ENCODE data around the gene PLXNA2. TPM values are rescaled to one million over a fixed set of nuclear protein-coding genes. Genes with fewer than 3 reads are reported as not detected.

The PLXNA2 gene
- polyA plus RNA-seq, 1 of the 3 experiments (the other 2 are of a cell fraction): 8.5 TPM

GRCh38 chr1:208200116-208200515 is 44.1 kb downstream of the PLXNA2 start (continued):
- TF ChIP-seq TAF1 (IDR thresholded peaks at IDR 0.05; ENCODE audit: borderline replicate concordance, low read depth, low read length): no peak

DNA sequence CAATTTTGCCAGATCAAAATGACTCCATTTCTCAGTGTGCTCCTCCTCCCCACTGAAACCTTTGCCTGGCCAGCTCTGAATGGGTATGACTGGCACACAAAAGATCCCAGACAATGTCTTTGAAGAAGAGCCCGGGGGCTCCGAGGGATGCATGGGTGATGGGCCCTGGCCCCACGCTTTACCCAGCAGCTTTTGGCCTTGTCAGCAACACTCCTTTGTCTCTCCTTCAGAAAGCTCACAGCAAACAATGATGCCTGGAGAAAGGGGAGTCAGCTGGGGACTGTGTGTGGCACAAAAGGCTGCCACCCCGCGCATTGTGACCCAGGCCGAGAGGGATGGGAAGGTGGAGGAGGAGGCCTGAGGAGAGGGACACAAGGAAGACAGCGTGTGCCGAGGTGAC is 45.9 kb downstream of the PLXNA2 start:
- DNase-seq: no peak
- CTCF ChIA-PET: interaction anchor here (2.0 to 3.5 kb wide), 2 partner anchors 18 to 176 kb away, joined by 5 to 13 read pairs; no protein-coding TSS in a partner anchor

GRCh38 chr1:208194944-208195343 is 49.2 kb downstream of the PLXNA2 start:
- Histone ChIP-seq H3K9me2 (no peaks in the 10 kb centered on the region), H3K79me2 (ENCODE audit: insufficient read depth) (peaks cover 63% of the 10 kb centered on the region), H3K9me3 (no peaks in the 10 kb centered on the region), H3K27ac (ENCODE audit: low read depth in 2 of 2, low read length in 1 of 2) (no peak overlapping the region), H3K4me3 (ENCODE audit: low read depth in 2 of 2, low read length in 1 of 2) (no peak overlapping the region), H3K27me3 (ENCODE audit: insufficient read depth) (no peaks in the 10 kb centered on the region), H2AFZ (ENCODE audit: low read depth) (no peak overlapping the region), H3K9ac (no peak overlapping the region), H3K4me1 (ENCODE audit: control insufficient read depth in 1 of 2, insufficient read depth in 2 of 2, low read depth in 1 of 2, low read length in 1 of 2) (0 out of 4 replicates have a peak, but pooled peaks cover 0 to under 1% of the 10 kb centered on the region in 2 experiments), H3K36me3 (replicated peaks in 1 of 2; ENCODE audit: control insufficient read depth in 1 of 2, insufficient read depth in 2 of 2, low read length in 1 of 2) (peaks cover 21 to 43% of the 10 kb centered on the region in 2 experiments), H3K4me2 (no peak overlapping the region), H4K20me1 (ENCODE audit: insufficient read depth) (no peaks in the 10 kb centered on the region), H3F3A (replicated peaks; ENCODE audit: insufficient read depth) (no peaks in the 10 kb centered on the region)
- no peak for DNase-seq
- TF ChIP-seq GATA2 (CRISPR knock-in tag; IDR thresholded peaks at IDR 0.05): no peak
- no peak for TF ChIP-seq TCF12 (IDR thresholded peaks at IDR 0.05)
- TF ChIP-seq, protein P1, sequence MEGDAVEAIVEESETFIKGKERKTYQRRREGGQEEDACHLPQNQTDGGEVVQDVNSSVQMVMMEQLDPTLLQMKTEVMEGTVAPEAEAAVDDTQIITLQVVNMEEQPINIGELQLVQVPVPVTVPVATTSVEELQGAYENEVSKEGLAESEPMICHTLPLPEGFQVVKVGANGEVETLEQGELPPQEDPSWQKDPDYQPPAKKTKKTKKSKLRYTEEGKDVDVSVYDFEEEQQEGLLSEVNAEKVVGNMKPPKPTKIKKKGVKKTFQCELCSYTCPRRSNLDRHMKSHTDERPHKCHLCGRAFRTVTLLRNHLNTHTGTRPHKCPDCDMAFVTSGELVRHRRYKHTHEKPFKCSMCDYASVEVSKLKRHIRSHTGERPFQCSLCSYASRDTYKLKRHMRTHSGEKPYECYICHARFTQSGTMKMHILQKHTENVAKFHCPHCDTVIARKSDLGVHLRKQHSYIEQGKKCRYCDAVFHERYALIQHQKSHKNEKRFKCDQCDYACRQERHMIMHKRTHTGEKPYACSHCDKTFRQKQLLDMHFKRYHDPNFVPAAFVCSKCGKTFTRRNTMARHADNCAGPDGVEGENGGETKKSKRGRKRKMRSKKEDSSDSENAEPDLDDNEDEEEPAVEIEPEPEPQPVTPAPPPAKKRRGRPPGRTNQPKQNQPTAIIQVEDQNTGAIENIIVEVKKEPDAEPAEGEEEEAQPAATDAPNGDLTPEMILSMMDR (IDR thresholded peaks at IDR 0.05): no peak
- no peak for TF ChIP-seq MAX (IDR thresholded peaks at IDR 0.05; ENCODE audit: low read depth)
- TF ChIP-seq EP300 (IDR thresholded peaks at IDR 0.05; ENCODE audit: borderline replicate concordance in 1 of 2, low read depth in 1 of 2, low read length in 1 of 2): no peak
- TF ChIP-seq RCOR1 (IDR thresholded peaks at IDR 0.05; ENCODE audit: low read length): no peak
- no peak for TF ChIP-seq TEAD4 (IDR thresholded peaks at IDR 0.05; ENCODE audit: borderline replicate concordance, insufficient read depth)
- TF ChIP-seq, protein P2, sequence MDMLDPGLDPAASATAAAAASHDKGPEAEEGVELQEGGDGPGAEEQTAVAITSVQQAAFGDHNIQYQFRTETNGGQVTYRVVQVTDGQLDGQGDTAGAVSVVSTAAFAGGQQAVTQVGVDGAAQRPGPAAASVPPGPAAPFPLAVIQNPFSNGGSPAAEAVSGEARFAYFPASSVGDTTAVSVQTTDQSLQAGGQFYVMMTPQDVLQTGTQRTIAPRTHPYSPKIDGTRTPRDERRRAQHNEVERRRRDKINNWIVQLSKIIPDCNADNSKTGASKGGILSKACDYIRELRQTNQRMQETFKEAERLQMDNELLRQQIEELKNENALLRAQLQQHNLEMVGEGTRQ (IDR thresholded peaks at IDR 0.05; ENCODE audit: borderline replicate concordance, low read depth, low read length): no peak
- no peak for TF ChIP-seq PBX3 (IDR thresholded peaks at IDR 0.05)
- TF ChIP-seq RXRA (IDR thresholded peaks at IDR 0.05; ENCODE audit: borderline replicate concordance, low read depth): no peak
- TF ChIP-seq FOSL2 (IDR thresholded peaks at IDR 0.05; ENCODE audit: borderline replicate concordance, low read depth): no peak
- no peak for TF ChIP-seq USF1 (IDR thresholded peaks at IDR 0.05; ENCODE audit: borderline replicate concordance, low read depth)
- WGBS (ENCODE audit: low lambda C conversion rate): 91% methylated on average over 3 of the region's 3 CpGs
- POLR2A ChIA-PET: no interaction called here
- CTCF ChIA-PET: interaction anchor here (0.8 to 3.6 kb wide), 5 partner anchors 10 to 173 kb away, joined by 3 to 12 read pairs (median 4); no protein-coding TSS in a partner anchor

More for the DNA sequence above, 45.9 kb downstream of the PLXNA2 start:
- H3F3A ChIP-seq (replicated peaks; ENCODE audit: insufficient read depth): peaks cover 18% of the 10 kb centered on the region
- H2AFZ ChIP-seq (ENCODE audit: low read depth): no peak overlapping the region
- H3K9ac ChIP-seq: no peak overlapping the region
- no peaks in the 10 kb centered on the region for H3K9me3 ChIP-seq
- WGBS (ENCODE audit: low lambda C conversion rate): 100% methylated on average over 6 of the region's 8 CpGs
- no peaks in the 10 kb centered on the region for H3K9me2 ChIP-seq
- no peaks in the 10 kb centered on the region for H4K20me1 ChIP-seq (ENCODE audit: insufficient read depth)
- H3K4me3 ChIP-seq (ENCODE audit: low read depth in 2 of 2, low read length in 1 of 2): no peak overlapping the region
- H3K27ac ChIP-seq (ENCODE audit: low read depth in 2 of 2, low read length in 1 of 2): no peak overlapping the region
- POLR2A ChIA-PET: no interaction called here
- H3K27me3 ChIP-seq (ENCODE audit: insufficient read depth): no peaks in the 10 kb centered on the region
- peaks cover 3 to 18% of the 10 kb centered on the region in 2 experiments for H3K4me1 ChIP-seq (ENCODE audit: control insufficient read depth in 1 of 2, insufficient read depth in 2 of 2, low read depth in 1 of 2, low read length in 1 of 2)
- no peak overlapping the region for H3K4me2 ChIP-seq
- peaks cover 15 to 39% of the 10 kb centered on the region in 2 experiments for H3K36me3 ChIP-seq (replicated peaks in 1 of 2; ENCODE audit: control insufficient read depth in 1 of 2, insufficient read depth in 2 of 2, low read length in 1 of 2)
- TF ChIP-seq GATA2 (CRISPR knock-in tag; IDR thresholded peaks at IDR 0.05): no peak
- no peak for TF ChIP-seq PBX3 (IDR thresholded peaks at IDR 0.05)
- TF ChIP-seq TEAD4 (IDR thresholded peaks at IDR 0.05; ENCODE audit: borderline replicate concordance, insufficient read depth): no peak
- TF ChIP-seq EZH2phosphoT487 (IDR thresholded peaks at IDR 0.05; ENCODE audit: borderline replicate concordance, low read depth): no peak
- no peak for TF ChIP-seq RFX5 (IDR thresholded peaks at IDR 0.05; ENCODE audit: low read length)
- TF ChIP-seq MXI1 (IDR thresholded peaks at IDR 0.05; ENCODE audit: low read depth, low read length): no peak
- TF ChIP-seq ELF1 (IDR thresholded peaks at IDR 0.05): no peak
- TF ChIP-seq RXRA (IDR thresholded peaks at IDR 0.05; ENCODE audit: borderline replicate concordance, low read depth): no peak
- no peak for TF ChIP-seq JUND (IDR thresholded peaks at IDR 0.05)
- TF ChIP-seq CHD2 (IDR thresholded peaks at IDR 0.05; ENCODE audit: low read length, partially characterized antibody): no peak
- peaks cover 83% of the 10 kb centered on the region for H3K79me2 ChIP-seq (ENCODE audit: insufficient read depth)

All from SK-N-SH (cell line).